ENCODE results near the gene ARHGAP32.
"Not testable (repeated sequence)": the region's sequence is repeated elsewhere in the genome, so short reads cannot be mapped to it uniquely, and the experiment has no call there.

The ARHGAP32 gene

DNA sequence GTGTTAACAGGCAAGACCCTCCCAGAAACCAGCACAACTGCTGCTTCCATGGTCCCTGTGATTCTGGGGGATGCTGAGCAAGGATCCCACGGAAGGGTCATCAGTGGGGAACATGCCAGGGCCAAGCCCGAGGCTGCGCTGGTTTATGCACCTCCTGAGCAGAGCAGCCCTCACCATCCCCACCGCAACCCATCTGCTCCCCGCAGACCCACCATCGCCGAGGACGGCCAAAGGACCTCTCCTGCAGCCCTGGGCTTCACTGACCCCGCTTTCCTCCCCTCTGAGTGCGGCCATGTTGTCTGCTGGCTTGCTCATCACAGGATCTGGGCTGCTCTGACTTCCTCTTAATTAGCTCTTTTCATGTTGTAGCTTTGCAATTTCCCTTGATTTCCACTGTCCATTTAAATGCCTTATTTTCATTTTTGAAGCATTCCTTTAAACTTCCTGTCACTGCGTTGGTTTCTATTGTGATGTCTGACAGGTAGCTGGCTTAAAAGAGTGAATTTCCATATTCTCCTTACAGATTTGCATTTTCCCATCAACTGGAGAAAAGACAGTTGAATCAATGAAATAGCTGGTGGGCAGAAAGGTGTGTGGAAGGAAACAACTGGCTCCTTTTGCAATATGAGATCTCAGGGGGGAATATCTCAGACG, 264.3 kb downstream of the ARHGAP32 start:
- DNase-seq = no peak

DNA sequence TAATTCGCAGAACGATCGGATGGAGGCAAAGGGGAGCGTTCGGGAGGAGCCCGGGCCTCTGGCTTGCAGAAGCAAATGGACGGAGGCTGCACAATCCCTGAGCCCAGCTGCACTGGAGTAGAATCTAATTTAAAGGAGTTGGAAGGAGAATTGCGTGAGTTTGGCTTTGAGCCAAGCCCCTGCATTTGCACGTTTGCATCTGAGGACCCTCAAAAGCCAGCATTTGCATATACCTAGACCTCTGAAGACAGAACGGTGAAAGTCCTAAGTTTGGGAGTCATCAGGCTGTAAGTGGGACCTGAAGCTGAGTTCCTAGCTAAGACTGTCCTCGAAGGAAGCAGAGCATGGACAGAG, 265.0 kb downstream of the ARHGAP32 start:
- DNase-seq = no peak

DNA sequence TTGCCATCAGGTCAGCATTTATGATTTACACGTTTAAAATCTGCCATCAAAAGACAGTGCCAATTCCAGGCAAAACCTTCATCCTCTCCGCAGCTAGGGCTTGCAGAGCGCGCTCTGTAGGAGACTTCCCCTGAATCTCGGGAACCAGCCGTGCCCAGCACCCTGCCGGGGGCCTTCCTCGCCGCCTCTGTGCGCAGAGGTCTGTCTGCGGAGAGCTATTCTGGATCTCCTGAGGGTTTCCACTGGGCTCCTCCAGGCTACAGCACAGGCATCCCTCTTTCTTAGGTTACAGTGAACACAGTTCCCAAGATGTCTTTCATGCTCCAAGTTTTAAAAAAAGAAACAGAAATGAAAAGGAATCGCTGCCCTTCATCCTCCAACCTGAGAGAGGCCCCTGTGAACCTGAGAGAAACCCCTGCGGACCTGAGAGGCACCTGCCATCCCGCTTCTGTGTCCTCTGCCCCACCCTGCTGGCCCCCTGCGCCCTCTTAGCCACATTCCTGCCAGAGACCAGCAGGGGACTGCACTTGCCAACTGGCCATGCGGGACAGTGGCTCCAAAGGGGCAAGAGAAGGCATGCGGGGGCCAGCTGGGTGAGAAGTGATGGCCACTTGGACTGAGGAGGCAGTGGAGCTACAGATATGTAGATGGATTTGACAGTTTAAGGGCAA, 265.6 kb downstream of the ARHGAP32 start:
- no peak for DNase-seq

DNA sequence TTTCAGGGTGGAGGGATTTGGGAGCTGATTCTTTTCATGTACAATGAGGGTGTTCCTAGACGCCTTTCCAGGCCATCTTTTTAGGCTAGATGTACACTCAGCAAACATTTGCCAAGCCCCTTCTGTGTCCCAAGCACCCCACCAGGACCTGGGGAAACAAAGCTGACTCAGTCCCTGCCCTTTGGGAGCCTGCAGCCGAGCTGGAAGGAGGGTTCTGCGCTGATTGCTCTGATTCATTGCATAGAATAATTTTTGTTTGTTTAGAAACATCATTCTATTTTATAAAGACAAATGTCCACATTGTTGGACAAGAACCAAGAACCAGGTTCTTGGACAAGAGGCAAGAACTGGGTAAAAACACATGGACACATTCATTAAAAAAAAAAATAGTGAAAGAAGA, 266.1 kb downstream of the ARHGAP32 start:
- no peak for DNase-seq

- DNase-seq = no peak
These were observed 266.9 kb downstream of the ARHGAP32 start for GRCh38 chr11:128925250-128925600.

DNA sequence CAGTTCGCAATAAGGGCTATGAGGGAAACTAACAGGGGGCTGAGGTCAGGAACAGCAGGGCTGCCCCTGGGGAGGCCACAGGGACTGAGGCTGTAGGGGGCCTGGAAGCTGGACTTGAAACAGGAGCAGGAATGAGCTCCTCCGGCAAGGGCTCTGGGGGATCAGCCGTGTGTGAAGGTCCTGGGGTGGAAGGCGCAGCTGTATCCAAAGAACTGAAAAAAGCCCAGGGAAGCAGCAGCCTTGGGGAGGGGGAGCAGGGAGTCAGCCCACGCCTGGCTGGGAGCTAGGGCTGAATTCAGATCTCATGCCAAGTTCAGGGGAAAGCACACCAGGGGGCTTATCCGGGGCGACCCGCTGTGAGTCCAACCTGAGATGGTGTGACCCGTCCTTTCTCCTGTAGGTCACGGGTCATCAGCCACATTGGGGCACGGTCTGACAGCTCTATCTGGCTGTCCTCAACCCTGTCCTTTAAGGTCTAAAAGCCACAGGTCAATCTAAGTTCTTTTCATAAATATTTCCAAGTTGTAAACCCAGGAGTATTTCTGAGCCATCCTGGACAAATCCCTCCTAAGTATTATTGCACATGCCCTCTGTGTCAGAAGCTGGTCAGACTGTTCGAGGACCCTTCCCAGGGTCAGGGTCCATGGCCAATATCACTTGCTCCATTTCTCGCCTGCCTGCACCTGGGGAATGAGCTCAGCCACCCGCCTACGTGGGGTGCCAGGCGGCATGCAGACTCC, 267.4 kb downstream of the ARHGAP32 start:
- no peak for DNase-seq

DNA sequence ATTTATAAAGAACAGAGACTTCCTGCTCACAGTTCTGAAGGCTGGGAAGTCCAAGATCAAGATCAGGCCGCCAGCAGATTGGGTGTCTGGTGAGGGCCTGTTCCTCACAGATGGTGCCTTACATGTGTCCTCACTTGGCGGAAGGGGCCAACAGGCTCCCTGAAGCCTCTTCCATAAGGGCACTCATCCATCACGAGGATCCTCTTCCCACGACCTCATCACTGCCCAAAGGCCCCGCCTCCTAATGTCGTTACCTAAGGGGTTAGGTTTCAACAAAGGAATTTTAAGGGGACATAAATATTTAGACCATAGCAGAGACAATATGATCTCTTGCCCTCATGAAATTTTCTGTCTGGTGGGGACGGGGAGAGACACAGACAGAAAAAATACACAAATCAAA, 268.0 kb downstream of the ARHGAP32 start:
- DNase-seq = no peak

- DNase-seq = no peak
These were observed 270.3 kb downstream of the ARHGAP32 start for GRCh38 chr11:128921793-128922192.

GRCh38 chr11:128920666-128921065, 271.5 kb downstream of the ARHGAP32 start:
- no peak for DNase-seq

- not testable (repeated sequence) for DNase-seq
These were observed 272.5 kb downstream of the ARHGAP32 start for GRCh38 chr11:128919635-128920034.

DNA sequence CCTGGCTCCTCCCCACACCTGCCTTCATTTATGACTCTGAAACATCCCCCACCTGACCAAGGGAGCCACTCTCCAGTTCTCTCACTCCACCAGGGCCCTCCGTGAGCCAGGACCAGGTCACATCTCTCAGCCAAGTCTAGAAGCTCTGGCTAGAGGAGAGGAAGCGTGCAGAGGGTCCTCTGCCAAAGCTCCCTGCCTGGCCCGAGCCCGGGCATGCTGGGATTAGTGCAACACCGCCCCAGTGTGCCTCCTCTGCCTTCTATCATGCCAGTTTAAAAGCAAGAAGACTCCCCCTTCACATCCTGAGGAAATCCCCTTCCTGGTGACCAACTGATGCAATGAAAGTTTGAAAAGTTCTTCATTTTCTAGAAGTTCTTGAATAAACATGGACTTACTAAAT, 272.9 kb downstream of the ARHGAP32 start:
- DNase-seq = no peak

GRCh38 chr11:128917144-128917724, 274.9 kb downstream of the ARHGAP32 start:
- DNase-seq = no peak

GRCh38 chr11:128916681-128917080, 275.4 kb downstream of the ARHGAP32 start:
- DNase-seq = no peak

GRCh38 chr11:128916037-128916572, 276.0 kb downstream of the ARHGAP32 start:
- no peak for DNase-seq

DNA sequence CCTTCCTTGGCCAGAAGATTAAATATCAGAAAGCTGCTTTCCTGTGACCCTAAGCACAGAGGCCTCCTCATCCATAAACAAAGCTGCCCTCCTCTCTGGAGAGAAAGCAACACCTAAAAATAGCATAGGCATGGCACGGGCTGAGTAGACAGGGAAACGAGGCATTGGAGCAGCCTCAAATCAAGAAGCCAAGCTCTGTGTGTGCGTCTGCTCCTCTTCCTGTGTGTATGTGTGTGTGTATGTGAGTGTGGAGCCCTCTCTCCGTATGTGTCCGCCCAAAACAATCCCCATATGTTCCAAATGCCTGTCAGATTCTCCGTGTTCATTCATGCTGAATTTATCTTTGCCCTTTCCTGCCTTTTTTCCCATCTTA, 277.0 kb downstream of the ARHGAP32 start:
- DNase-seq = no peak
